Panc1 (cell line): ENCODE results near the gene SPATA1. TPM values are rescaled to one million over a fixed set of nuclear protein-coding genes. Genes with fewer than 3 reads are reported as not detected.

Source experiments
- ATAC-seq: fragments of 200-7000 bp; cut with Tn5 transposase; 2 replicates; pipeline ENCODE4 v1.9.1; 2020; ENCODE audit warnings: mild to moderate bottlenecking, moderate library complexity
- BruUV-seq: library from RNA; stranded (reverse); fragments of 400-500 nt; replicated peaks from 2 replicates; lab custom pipeline; 2021; lab: Mats Ljungman, UMichigan
- CTCF ChIA-PET: fragments of 300-600 bp; sonication (Branson Sonifier 250); formaldehyde crosslinking; loops from one replicate; lab custom pipeline; 2022; ENCODE audit warnings: antibody characterized with exemption; lab: Charles Lee
- POLR2A ChIA-PET: fragments of 300-600 bp; sonication (Branson Sonifier 250); formaldehyde crosslinking; loops from one replicate; lab custom pipeline; 2022; ENCODE audit warnings: antibody characterized with exemption; lab: Charles Lee
- DNase-seq: peaks from one replicate; pipeline ENCODE4 v3.0.0-alpha.2; 2010; ENCODE audit warnings: low read depth, low spot score
- H3K27ac ChIP-seq: 2 replicates; pipeline ENCODE4 v1.5.1; 2011; ENCODE audit warnings: mild to moderate bottlenecking, low read length, inconsistent platforms
- H3K27me3 ChIP-seq: fragments of 200-500 bp; sonication (Bioruptor generic); 2 replicates; pipeline ENCODE4 v1.6.0; 2014; ENCODE audit warnings: low read length, inconsistent platforms; ENCODE audit not compliant: control insufficient read depth, insufficient read depth
- H3K36me3 ChIP-seq: fragments of 200-500 bp; sonication (Bioruptor generic); 2 replicates; pipeline ENCODE4 v1.5.1; 2014; ENCODE audit warnings: inconsistent platforms, mild to moderate bottlenecking, low read length, moderate library complexity; ENCODE audit not compliant: control insufficient read depth, insufficient read depth
- H3K4me1 ChIP-seq: 2 replicates; pipeline ENCODE4 v1.5.1; 2011; ENCODE audit warnings: inconsistent platforms, mild to moderate bottlenecking, low read length, moderate library complexity; ENCODE audit not compliant: control insufficient read depth, insufficient read depth
- H3K4me3 ChIP-seq, 2 experiments: 2 replicates each; pipeline ENCODE4 v1.5.1; 2011 to 2012; ENCODE audit warnings: low read depth in 2 of 2, low read length in 2 of 2, mild to moderate bottlenecking in 2 of 2, inconsistent platforms in 1 of 2, moderate library complexity in 1 of 2
- H3K9me3 ChIP-seq: fragments of 200-500 bp; sonication (Bioruptor generic); 2 replicates; pipeline ENCODE4 v1.5.1; 2014; ENCODE audit warnings: low read depth, mild to moderate bottlenecking, inconsistent platforms, low read length, moderate library complexity; ENCODE audit not compliant: control insufficient read depth, insufficient read depth
- POLR2AphosphoS5 ChIP-seq: IDR thresholded peaks from 2 replicates; pipeline ENCODE4 v1.6.1; 2012; ENCODE audit warnings: mild to moderate bottlenecking, low read depth, low read length, moderate library complexity
- SIN3A ChIP-seq: IDR thresholded peaks from 2 replicates; pipeline ENCODE4 v1.6.1; 2012; ENCODE audit warnings: low read depth, mild to moderate bottlenecking, low read length, moderate library complexity, borderline replicate concordance; ENCODE audit not compliant: insufficient read depth
- TCF7L2 ChIP-seq: IDR thresholded peaks from 2 replicates; pipeline ENCODE4 v1.6.1; 2011; ENCODE audit warnings: mild to moderate bottlenecking, low read depth, low read length, inconsistent platforms
- in situ Hi-C: cut with HindIII; loops from 2 replicates; pipeline ENCODE4 v1.10.0; 2016; ENCODE audit warnings: low sequenced_read_pairs, low pct_unique_long_range_greater_than_20kb
- intact Hi-C: fragments of 100-400 bp; cut with micrococcal nuclease; formaldehyde crosslinking; loops from one replicate; pipeline ENCODE4 v1.10.0; 2022; ENCODE audit not compliant: unreplicated experiment
- total RNA-seq: library from RNA; stranded (reverse); gene quantifications from one replicate; pipeline ENCODE4 v1.2.1, GENCODE V29; 2021; ENCODE audit not compliant: unreplicated experiment
- TF ChIP-seq, protein P1 (sequence below): fragments of 450-650 bp; IDR thresholded peaks from 2 replicates; pipeline ENCODE4 v1.5.1; 2017; ENCODE audit warnings: mild to moderate bottlenecking
- TF ChIP-seq, protein P2 (sequence below), 2 experiments: IDR thresholded peaks; 2 replicates each; pipeline ENCODE4 v1.6.1; 2011 to 2012; ENCODE audit warnings: low read depth in 2 of 2, control low read depth in 1 of 2, low read length in 1 of 2, mild to moderate bottlenecking in 1 of 2, moderate library complexity in 1 of 2; ENCODE audit not compliant: insufficient read depth in 1 of 2

The SPATA1 gene
- total RNA-seq, 1 experiment from 2014 or later: 5.0 TPM

DNA sequence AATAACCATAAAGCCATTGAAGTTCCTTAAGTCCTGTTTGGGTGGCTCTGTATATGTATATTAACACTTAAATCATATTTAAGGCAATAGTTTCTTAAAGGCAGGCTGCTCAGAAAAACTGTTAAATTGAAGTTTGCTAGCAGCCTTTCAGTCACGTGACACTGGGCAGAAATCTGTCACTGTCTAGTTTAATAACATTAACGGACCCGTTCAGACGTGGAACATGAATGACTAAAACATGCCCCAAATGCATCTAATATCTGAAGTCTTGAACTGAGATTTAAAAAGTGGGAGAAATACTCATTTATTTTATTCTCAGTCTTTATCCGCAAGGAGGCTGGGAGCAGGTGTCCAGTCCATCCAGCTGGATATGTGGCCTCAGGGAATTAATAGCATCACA is 3.3 kb upstream of the SPATA1 start:
- no TSS peak for BruUV-seq
- no peak overlapping the region for H3K27ac ChIP-seq
- H3K27me3 ChIP-seq: no peaks in the 10 kb centered on the region
- in situ Hi-C loops (no loop called here), intact Hi-C loops (loop anchor here (5.0 kb wide), 1 partner anchor 99 kb away; no protein-coding TSS in a partner anchor)
- no peaks in the 10 kb centered on the region for H3K9me3 ChIP-seq
- ATAC-seq (no peak), DNase-seq (no peak)
- CTCF ChIA-PET: no interaction called here
- H3K4me3 ChIP-seq: no peak overlapping the region
- POLR2A ChIA-PET: interaction anchor here (1.5 kb wide), 1 partner anchor 100 kb away, joined by 6 read pairs; no protein-coding TSS in a partner anchor
- H3K4me1 ChIP-seq: peaks cover 39% of the 10 kb centered on the region
- peaks cover 37% of the 10 kb centered on the region for H3K36me3 ChIP-seq
- TF ChIP-seq TCF7L2: no peak
- no peak for TF ChIP-seq SIN3A
- TF ChIP-seq, protein P1, sequence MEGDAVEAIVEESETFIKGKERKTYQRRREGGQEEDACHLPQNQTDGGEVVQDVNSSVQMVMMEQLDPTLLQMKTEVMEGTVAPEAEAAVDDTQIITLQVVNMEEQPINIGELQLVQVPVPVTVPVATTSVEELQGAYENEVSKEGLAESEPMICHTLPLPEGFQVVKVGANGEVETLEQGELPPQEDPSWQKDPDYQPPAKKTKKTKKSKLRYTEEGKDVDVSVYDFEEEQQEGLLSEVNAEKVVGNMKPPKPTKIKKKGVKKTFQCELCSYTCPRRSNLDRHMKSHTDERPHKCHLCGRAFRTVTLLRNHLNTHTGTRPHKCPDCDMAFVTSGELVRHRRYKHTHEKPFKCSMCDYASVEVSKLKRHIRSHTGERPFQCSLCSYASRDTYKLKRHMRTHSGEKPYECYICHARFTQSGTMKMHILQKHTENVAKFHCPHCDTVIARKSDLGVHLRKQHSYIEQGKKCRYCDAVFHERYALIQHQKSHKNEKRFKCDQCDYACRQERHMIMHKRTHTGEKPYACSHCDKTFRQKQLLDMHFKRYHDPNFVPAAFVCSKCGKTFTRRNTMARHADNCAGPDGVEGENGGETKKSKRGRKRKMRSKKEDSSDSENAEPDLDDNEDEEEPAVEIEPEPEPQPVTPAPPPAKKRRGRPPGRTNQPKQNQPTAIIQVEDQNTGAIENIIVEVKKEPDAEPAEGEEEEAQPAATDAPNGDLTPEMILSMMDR: no peak
- TF ChIP-seq POLR2AphosphoS5: no peak
- TF ChIP-seq, protein P2, sequence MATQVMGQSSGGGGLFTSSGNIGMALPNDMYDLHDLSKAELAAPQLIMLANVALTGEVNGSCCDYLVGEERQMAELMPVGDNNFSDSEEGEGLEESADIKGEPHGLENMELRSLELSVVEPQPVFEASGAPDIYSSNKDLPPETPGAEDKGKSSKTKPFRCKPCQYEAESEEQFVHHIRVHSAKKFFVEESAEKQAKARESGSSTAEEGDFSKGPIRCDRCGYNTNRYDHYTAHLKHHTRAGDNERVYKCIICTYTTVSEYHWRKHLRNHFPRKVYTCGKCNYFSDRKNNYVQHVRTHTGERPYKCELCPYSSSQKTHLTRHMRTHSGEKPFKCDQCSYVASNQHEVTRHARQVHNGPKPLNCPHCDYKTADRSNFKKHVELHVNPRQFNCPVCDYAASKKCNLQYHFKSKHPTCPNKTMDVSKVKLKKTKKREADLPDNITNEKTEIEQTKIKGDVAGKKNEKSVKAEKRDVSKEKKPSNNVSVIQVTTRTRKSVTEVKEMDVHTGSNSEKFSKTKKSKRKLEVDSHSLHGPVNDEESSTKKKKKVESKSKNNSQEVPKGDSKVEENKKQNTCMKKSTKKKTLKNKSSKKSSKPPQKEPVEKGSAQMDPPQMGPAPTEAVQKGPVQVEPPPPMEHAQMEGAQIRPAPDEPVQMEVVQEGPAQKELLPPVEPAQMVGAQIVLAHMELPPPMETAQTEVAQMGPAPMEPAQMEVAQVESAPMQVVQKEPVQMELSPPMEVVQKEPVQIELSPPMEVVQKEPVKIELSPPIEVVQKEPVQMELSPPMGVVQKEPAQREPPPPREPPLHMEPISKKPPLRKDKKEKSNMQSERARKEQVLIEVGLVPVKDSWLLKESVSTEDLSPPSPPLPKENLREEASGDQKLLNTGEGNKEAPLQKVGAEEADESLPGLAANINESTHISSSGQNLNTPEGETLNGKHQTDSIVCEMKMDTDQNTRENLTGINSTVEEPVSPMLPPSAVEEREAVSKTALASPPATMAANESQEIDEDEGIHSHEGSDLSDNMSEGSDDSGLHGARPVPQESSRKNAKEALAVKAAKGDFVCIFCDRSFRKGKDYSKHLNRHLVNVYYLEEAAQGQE (IDR thresholded peaks at IDR 0.05; ENCODE audit: insufficient read depth in 1 of 2, low read depth in 2 of 2, low read length in 1 of 2): no peak

DNA sequence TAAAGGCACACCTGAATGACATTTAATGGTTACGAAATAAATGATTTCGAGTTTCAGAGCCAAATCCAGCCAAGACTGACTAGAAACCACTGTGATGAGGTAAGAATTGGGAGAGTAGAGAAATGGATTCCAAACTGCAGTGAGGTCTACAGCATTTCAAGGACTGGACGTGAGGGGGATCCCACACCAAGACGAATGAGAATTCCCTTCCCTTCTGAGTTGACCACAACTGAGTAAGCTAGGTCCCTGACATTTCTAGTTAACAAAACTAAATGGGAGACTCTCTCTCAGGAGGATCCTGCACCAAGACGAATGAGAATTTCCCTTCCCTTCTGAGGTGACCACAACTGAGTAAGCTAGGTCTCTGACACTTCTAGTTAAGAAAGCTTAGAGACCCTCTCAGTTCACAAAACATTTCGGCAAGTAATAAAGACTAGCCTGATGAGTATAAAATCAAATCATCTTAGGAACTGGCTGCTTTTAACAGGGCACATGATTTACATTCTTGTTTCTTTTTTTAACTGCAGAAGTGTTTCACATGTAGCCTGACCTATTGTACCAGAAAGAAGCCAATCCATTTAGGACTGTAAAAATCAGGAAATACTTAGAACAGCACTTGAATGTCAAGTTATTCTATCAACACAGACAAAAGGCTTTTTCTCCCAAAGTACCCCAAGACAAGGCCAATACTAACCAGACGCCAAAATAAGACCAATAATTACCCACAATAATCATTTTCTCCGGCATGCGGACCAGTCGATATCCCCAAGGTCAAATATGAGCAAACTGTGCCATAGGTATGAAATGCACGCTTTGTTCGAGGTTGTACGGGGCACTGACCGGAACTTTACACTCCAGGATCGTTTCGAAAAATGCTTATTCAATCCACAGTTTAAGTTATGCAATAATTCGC is 1.4 kb upstream of the SPATA1 start:
- no peak for ATAC-seq
- in situ Hi-C loops: no loop called here

More for the DNA sequence above, 1.4 kb upstream of the SPATA1 start:
- TSS peak; percentile 61 for BruUV-seq
- POLR2A ChIA-PET: interaction anchor here (0.7 to 2.2 kb wide), 5 partner anchors 9 to 361 kb away, joined by 3 to 11 read pairs (median 3); partner anchors contain the start of gene PRKACB
- H3K36me3 ChIP-seq: peaks cover 19% of the 10 kb centered on the region
- CTCF ChIA-PET: interaction anchor here (0.9 to 1.4 kb wide), 3 partner anchors 70 to 116 kb away, joined by 4 read pairs; partner anchors contain the start of gene CTBS
- H3K9me3 ChIP-seq: peaks cover 4% of the 10 kb centered on the region; the same call in 1 of the 2 replicates
- no peak for DNase-seq
- TF ChIP-seq, protein P2 (IDR thresholded peaks at IDR 0.05; ENCODE audit: insufficient read depth in 1 of 2, low read depth in 2 of 2, low read length in 1 of 2): no peak
- no peak for TF ChIP-seq TCF7L2
- no peak for TF ChIP-seq SIN3A
- TF ChIP-seq, protein P1: no peak
- peak; percentile 21; the same call in 1 of the 2 replicates for TF ChIP-seq POLR2AphosphoS5
- H3K27me3 ChIP-seq: no peaks in the 10 kb centered on the region
- H3K4me1 ChIP-seq: peaks cover 39% of the 10 kb centered on the region
- H3K27ac ChIP-seq: peak overlapping the region; percentile 98
- peak overlapping the region; percentile 79 to 91 for H3K4me3 ChIP-seq
- intact Hi-C loops: loop anchor here (1.0 to 5.0 kb wide), 3 partner anchors 12 to 247 kb away; no protein-coding TSS in a partner anchor
